ENCODE data around the gene TSGA10.
"Not testable (repeated sequence)": the region's sequence is repeated elsewhere in the genome, so short reads cannot be mapped to it uniquely, and the experiment has no call there.

Gene TSGA10

DNA sequence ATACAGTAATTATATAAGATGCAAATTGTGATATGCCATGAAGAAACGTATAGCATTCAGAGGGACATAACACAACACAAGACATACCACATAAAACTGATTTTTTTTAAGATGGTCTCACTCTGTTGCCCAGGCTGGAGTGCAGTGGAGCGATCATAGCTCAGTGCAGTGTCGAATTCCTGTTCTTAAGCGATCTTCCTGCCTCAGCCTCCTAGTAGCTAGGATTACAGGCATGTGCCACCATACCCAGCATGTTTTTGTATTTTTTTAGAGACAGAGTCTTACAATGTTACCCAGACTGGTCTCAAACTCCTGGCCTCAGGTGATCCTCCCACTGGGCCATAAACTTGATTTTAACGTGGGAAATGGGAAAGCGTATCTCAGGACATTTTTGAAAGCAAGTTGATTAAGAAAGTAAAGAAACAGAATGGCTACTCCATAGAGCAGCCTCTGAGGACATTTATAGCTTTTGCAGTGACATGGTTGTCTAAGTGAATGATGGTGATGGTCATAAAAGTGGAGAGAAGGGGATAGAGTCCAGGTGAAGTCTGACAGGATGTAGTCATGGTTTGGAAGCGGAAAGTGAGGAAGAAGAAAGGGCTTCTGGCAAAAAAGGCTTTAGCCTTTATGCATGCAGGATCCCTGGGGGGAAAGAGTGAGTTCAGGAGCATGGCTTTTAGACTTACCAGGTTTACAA is 2.4 kb downstream of the TSGA10 start:
- no peak for FAIRE-seq

- FAIRE-seq: no peak
Measured at GRCh38 chr2:99150706-99151105, 4.0 kb downstream of the TSGA10 start.

DNA sequence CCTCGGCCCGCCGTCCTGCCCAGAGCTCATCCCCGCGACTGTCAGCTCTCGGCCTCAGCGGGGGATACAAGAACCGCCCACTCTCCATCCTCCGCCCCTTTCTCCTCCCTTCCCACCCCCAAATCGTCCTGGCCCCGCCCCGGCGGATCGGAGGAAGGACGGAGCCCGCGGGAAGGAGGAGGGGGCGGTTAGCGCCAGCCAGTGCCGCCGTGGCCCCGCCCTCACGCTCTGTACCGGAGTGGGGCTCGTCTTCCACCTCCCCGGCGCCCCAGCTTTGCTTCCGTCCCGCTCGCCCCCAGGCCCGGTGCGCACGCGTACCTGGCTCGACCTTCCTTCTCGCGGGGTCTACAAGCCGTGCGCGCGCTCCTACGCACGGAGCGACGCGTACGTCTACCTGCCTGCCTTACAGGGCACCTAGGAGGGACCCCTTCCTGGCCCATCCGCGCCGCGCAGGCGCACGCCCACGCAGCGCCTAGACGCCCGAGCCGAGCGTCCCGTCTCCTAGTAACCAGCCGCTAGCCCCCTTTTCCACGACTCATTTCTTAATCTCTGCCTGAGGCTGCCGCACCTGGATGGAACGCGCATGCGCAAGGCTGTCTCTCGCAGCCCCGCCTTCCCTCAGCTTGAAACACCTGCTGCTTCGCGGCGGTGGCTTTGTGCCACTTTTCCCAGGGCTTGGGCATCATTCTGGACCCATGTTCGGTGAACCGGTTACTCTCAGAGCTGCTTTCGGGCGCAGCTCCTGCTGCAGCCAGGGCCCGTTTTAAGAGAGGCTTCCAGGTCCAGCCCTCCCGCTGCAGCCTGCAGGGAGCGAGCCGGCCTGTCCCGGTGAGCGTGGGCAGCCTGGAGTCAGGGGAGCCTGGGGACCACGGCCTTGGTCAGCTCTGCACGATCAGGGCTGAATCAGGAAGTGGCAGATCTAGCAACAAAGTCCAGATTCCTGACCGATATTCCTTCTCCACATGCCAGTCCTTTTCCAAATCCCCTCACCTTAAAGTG is 13.3 kb downstream of the TSGA10 start, which contains the start of gene C2orf15:
Gene C2orf15, plus strand, starts transcription at position 598 of the 999 bp plus-strand sequence. CDS start 8,852 bp downstream, outside the sequence.
- peak; percentile 92 for FAIRE-seq

GRCh38 chr2:99140860-99141109 is 14.0 kb downstream of the TSGA10 start:
- no peak for FAIRE-seq

DNA sequence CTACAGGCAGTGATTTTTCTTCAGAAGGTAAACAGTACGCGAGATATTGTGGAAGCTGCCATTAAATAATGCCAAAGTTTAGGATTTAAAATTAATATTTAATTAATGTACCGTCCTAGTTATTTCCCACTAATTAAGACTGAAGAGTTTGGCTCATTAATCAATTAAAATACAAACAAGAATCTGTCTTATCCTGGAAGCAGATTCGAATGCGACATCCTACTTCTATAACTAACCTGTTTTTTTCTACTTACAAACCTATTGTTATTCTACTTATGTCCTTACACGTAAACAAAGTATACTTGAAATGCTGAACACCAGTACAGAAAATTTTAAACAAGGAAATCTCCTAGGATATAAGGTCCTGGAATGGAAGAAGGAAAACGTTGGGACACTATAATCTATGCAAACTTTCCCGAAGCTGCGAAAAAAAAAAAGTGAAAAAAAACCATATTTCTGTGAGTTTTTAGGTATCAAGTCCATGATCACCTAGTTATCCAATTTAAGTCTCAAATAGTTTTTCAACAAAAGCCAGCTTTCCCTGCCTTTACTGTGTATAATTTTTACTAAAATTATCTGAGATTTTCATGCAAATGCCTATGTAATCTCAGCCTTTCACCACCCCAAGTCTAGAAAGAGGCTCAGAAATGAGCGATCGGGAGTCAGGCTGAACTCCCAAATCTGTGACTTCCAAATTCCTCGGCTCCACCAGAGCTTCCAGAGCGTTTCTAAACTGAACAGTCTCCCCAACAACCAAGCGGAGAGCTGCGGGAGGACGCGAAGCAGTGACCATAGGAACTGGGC is 14.5 kb downstream of the TSGA10 start:
- no peak for FAIRE-seq

DNA sequence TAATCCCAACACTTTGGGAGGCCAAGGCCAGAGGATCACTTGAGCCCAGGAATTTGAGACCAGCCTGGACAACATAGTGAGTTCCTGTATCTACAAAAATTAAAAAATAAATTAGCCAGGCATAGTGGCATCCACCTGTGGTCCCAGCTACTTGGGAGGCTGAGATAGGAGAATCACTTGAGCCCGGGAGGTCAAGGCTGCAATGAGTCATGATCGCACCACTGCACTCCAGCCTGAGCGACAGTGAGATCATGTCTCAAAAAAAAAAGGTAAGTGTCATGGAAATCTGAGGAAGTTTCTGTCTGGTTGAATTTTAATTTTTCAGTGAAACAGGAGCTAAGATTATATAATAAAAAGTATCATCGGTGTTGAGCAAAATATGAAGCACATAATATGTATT is 15.7 kb downstream of the TSGA10 start:
- no peak for FAIRE-seq

DNA sequence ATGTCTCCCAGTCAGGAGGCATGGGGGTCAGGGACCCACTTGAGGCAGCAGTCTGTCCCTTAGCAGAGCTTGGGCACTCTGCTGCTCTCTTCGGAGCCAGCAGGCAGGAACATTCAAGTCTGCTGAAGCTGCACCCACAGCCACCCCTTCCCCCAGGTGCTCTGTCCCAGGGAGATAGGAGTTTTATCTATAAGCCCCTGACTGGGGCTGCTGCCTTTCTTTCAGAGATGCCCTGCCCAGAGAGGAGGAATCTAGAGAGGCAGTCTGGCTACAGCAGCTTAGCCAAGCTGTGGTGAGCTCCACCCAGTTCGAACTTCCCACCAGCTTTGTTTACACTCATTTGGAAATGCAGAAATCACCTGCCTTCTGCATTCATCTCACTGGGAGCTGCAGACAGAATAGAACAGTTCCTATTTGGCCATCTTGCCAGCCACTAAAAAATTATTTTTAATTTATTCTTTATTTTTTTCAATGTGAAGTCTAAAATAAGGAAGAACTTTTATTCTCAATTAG is 19.6 kb downstream of the TSGA10 start:
- not testable (repeated sequence) for FAIRE-seq

- no peak for FAIRE-seq
Measured at GRCh38 chr2:99127981-99128380, 26.8 kb downstream of the TSGA10 start.

- no peak for FAIRE-seq
Measured at GRCh38 chr2:99112617-99113016, 42.1 kb downstream of the TSGA10 start.

GRCh38 chr2:99111945-99112344 is 42.8 kb downstream of the TSGA10 start:
- peak; percentile 27 for FAIRE-seq

GRCh38 chr2:99111236-99111635 is 43.5 kb downstream of the TSGA10 start:
- FAIRE-seq: no peak

GRCh38 chr2:99106913-99107312 is 47.8 kb downstream of the TSGA10 start:
- FAIRE-seq: no peak

DNA sequence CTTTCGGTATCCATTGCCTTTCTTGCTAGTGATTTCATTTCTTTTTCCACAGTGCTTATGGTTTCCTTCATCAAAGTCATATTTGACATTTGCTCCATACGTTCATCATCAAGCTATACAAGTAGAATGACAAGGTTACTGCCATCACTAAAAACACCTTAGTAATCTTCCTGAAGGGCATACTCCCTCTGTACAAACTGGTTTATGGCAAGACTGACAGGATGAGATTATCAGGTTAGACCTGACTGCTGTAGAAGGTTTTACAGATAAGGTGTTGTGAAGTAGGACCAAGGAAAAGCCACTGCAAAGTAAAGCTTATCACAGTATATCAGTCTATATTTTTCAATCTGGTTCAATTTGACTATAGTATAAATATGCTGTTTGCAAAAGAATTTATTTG is 50.7 kb downstream of the TSGA10 start:
- FAIRE-seq: no peak

DNA sequence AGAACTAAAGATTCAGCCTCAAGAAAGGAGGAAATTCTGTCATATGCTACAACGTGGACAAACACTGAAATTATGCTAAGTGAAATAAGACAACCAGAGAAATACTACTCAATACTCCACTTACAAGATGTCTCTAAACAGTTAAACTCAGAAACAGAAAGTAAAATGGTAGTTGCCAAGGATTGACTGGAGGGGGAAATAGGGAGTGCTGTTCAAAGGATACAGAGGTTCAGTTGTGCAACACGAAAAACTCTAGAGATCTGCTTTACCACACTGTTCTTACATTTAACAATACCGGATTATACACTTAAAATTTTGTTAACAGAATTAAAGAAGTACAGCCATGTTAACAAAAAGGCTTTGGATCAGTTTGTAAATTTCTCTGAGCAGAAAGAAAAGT is 53.0 kb downstream of the TSGA10 start:
- FAIRE-seq: peak; percentile 82

GRCh38 chr2:99096728-99097127 is 58.0 kb downstream of the TSGA10 start:
- FAIRE-seq: no peak

- no peak for FAIRE-seq
Measured at GRCh38 chr2:99088017-99088416, 66.7 kb downstream of the TSGA10 start.

DNA sequence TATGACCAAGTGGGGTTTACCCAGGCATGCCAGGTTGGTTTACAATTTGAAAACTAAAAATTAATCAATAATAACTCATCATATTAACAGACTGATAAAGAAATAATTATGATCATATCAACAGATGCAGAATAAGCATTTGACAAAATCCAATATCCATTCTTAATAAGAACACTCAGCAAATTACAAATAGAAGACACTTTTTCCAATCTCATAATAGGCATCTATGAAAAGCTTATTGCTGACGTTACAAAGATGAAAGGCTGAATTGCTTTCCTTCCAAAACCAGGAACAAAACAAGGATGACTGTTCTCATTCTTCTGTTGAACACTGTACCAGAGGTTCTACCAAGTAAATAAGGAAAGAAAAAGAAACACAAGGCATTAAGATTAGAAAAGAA is 68.4 kb downstream of the TSGA10 start:
- no peak for FAIRE-seq

GRCh38 chr2:99085421-99085820 is 69.3 kb downstream of the TSGA10 start:
- peak; percentile 95 for FAIRE-seq

DNA sequence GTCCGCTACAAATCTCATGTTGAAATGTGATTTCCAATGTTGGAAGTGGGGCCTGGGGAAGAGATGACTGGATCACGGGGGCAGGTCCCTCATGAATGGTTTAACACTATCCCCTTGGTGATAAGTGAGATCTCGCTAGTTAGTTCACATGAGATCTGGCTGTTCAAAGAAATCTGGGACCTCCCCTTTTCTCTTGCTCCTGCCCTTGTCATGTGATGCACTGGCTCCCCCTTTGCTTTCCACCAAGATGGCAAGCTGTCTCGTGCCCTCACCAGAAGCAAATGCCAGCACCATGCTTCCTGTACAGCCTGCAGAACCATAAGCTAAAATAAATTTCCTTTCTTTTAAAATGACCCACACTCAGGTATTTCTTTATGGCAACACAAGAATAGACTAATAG is 70.5 kb downstream of the TSGA10 start:
- no peak for FAIRE-seq

DNA sequence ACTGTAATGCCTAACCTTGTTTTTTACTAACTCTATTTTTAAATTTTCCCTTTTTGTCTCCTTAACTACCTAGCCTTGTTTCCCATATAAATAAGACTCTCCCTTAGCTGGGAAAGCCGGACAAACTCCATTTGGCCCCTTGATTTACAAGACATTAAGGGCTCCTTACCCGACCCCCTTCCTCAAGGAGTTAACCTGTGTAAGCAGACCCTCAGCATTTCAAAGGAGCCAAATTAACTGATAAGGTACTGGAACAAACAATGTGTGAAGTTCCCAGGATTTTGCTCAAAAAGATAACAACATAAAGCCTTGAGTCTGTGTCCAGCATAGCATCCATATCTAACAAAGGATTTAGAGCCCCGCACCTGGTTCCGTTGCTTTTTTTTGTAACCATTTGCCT is 72.9 kb downstream of the TSGA10 start:
- FAIRE-seq: no peak

DNA sequence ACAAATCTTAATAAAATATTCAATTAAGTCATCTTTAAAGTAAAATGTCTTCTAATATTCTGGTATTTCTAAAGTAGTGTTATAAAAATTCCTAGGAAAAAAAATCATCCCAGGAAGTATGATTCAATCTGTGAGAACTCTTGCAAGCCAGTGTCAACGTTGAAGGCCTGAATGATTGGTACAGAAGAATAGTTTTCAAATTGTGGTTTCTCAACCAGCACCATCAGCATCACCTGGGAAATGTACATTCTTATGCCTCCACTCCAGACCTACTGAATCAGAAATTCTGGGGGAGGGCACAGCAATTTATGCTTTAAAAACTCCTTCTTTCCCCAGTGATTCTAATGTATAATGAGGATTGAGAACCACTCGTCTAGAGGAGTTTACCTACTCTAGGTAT is 75.5 kb downstream of the TSGA10 start:
- FAIRE-seq: no peak

DNA sequence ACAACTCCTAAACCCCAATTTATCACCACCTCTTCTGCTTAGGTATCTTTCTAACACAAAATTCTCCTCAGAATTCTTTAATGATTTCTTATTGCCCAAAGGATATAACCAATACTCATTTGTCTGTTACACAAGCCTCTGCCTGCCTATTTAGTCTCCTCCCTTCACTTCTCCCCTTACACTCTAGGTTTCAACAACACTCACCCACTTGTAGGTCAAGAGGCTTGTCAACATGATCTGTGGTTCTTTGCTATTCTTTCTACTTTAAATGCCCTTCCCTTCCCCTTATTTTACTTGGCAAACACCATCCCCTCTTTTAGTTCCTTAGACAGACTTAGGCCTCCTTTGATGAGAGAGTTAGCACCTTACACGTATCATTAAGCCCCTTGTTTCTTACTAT is 82.2 kb downstream of the TSGA10 start:
- FAIRE-seq: no peak

Measured in G401.6 (cell line).